Measurements from ENCODE around the gene ORC5.

DNA sequence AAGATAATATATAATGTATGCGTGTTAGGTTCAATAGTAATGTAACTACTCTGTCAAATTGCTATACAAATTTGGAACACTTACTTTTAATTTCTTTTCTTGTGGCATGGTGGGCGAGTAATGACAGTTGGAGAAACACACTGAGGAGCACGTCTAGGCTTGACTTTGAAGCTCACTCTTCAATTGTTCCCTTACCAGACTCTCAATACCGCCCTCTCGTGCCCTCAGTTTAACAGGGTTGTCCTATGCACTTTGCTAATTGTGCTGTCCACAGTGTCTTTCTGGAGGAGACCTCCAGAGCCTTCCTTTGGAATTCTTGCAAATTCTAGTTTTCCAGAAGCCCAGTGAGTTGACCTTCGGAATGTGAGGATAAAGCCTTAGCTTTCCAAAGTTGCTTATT, 111.1 kb downstream of the ORC5 start:
- TF ChIP-seq CTCF (IDR thresholded peaks at IDR 0.05 in 8 of 11, conservative IDR thresholded peaks at IDR 0.05 in 3 of 11) (no peak), POLR2A (IDR thresholded peaks at IDR 0.05) (no peak)
